HEK293T (cell line): Measurements from ENCODE around the gene TTC28.

ENCODE experiments used
- CTCF ChIA-PET: fragments of 350-600 bp; formaldehyde crosslinking; extraction: SDS; loops from one replicate; lab custom pipeline; 2021; ENCODE audit warnings: antibody characterized with exemption, inconsistent platforms; lab: Yijun Ruan, JAX
- POLR2A ChIA-PET: fragments of 350-600 bp; formaldehyde crosslinking; extraction: SDS; loops from one replicate; lab custom pipeline; 2020; ENCODE audit warnings: antibody characterized with exemption, inconsistent platforms; lab: Yijun Ruan, JAX
- DNase-seq: peaks from one replicate; pipeline ENCODE4 v3.0.0; 2012; ENCODE audit warnings: mixed read lengths; ENCODE audit errors: extremely low spot score
- ARNT ChIP-seq: fragments of 450-650 bp; IDR thresholded peaks from 2 replicates; pipeline ENCODE4 v1.6.1; 2017; ENCODE audit warnings: mild to moderate bottlenecking
- BHLHE40 ChIP-seq: fragments of 450-650 bp; IDR thresholded peaks from 2 replicates; pipeline ENCODE4 v1.6.1; 2016; ENCODE audit warnings: mild to moderate bottlenecking, moderate library complexity, borderline replicate concordance
- CTBP1 ChIP-seq: fragments of 450-650 bp; IDR thresholded peaks from 2 replicates; pipeline ENCODE4 v1.6.1; 2016; ENCODE audit warnings: borderline replicate concordance
- ELF4 ChIP-seq: fragments of 450-650 bp; IDR thresholded peaks from 2 replicates; pipeline ENCODE4 v1.6.1; 2017; ENCODE audit warnings: antibody characterized with exemption
- FOXA1 ChIP-seq: fragments of 450-650 bp; IDR thresholded peaks from 2 replicates; pipeline ENCODE4 v1.6.1; 2016; ENCODE audit warnings: mild to moderate bottlenecking
- FOXK2 ChIP-seq: fragments of 450-650 bp; IDR thresholded peaks from 2 replicates; pipeline ENCODE4 v1.6.1; 2016; ENCODE audit warnings: mild to moderate bottlenecking
- FOXM1 ChIP-seq: fragments of 450-650 bp; IDR thresholded peaks from 2 replicates; pipeline ENCODE4 v1.6.1; 2017; ENCODE audit warnings: mild to moderate bottlenecking, borderline replicate concordance
- HDGF ChIP-seq: fragments of 450-650 bp; IDR thresholded peaks from 2 replicates; pipeline ENCODE4 v1.6.1; 2017; ENCODE audit warnings: antibody characterized with exemption, borderline replicate concordance
- L3MBTL2 ChIP-seq: fragments of 450-650 bp; conservative IDR thresholded peaks from 2 replicates; pipeline ENCODE4 v1.6.1; 2016; ENCODE audit warnings: mild to moderate bottlenecking
- LEF1 ChIP-seq: fragments of 450-650 bp; IDR thresholded peaks from 2 replicates; pipeline ENCODE4 v1.6.1; 2017; ENCODE audit warnings: mild to moderate bottlenecking, borderline replicate concordance
- NFRKB ChIP-seq: fragments of 450-650 bp; IDR thresholded peaks from 2 replicates; pipeline ENCODE4 v1.6.1; 2016; ENCODE audit warnings: mild to moderate bottlenecking, moderate library complexity
- SP1 ChIP-seq: fragments of 450-650 bp; IDR thresholded peaks from 2 replicates; pipeline ENCODE4 v1.6.1; 2017
- SUZ12 ChIP-seq: fragments of 450-650 bp; IDR thresholded peaks from 2 replicates; pipeline ENCODE4 v1.6.1; 2016; ENCODE audit warnings: mild to moderate bottlenecking
- TARDBP ChIP-seq: fragments of 450-650 bp; IDR thresholded peaks from 2 replicates; pipeline ENCODE4 v1.6.1; 2016
- ZNF384 ChIP-seq: fragments of 450-650 bp; IDR thresholded peaks from 2 replicates; pipeline ENCODE4 v1.6.1; 2016
- TF ChIP-seq, protein P1 (sequence below): fragments of 450-650 bp; IDR thresholded peaks from 2 replicates; pipeline ENCODE4 v1.6.1; 2016

TTC28 gene

DNA sequence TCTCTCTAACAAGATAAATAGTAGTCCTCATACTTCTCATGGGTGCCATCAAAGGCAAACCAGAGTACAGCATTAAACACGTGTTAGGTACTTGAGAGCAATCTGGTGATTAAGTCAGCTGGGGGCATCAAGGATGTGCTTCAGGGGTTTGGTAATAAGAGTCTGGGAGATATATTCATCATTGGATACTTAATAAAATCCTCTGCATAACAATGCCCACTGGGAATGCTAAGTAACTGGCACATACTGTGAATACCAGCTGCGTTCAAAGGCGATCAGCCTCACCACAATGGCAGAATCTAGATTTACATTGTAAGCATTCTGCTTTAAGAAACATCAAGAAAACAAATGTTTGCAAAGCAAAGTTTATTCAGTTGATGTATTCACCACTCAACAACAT is 492.0 kb downstream of the TTC28 start:
- TF ChIP-seq SP1 = no peak
- no peak for TF ChIP-seq FOXA1
- TF ChIP-seq FOXM1 = no peak
- TF ChIP-seq ELF4 = no peak
- TF ChIP-seq, protein P1, sequence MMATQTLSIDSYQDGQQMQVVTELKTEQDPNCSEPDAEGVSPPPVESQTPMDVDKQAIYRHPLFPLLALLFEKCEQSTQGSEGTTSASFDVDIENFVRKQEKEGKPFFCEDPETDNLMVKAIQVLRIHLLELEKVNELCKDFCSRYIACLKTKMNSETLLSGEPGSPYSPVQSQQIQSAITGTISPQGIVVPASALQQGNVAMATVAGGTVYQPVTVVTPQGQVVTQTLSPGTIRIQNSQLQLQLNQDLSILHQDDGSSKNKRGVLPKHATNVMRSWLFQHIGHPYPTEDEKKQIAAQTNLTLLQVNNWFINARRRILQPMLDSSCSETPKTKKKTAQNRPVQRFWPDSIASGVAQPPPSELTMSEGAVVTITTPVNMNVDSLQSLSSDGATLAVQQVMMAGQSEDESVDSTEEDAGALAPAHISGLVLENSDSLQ = no peak
- TF ChIP-seq FOXK2 = no peak
- no peak for TF ChIP-seq NFRKB
- no peak for TF ChIP-seq ZNF384
- no peak for TF ChIP-seq CTBP1
- TF ChIP-seq ARNT = no peak
- POLR2A ChIA-PET = no interaction called here
- CTCF ChIA-PET = no interaction called here
- no peak for DNase-seq

DNA sequence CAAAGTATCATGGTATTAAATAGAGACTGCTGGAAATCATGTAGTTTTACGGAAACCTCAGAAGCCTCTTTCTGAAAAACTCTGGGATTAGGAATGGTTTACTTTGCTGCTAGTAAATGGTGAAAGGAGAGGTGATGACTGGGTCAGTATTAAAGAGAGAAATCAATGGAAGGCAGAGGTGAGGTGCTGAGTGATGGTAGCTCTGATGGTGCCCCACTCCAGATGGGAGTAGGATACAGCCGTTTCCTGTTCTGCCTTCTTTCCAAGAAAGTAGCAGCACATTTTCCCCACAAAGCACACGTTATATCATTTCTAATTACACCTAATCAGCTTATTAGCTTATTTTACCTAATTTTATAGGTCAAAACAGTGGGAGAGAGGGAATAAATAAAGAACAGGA is 493.0 kb downstream of the TTC28 start:
- TF ChIP-seq ELF4 = no peak
- TF ChIP-seq ZNF384 = no peak
- no peak for TF ChIP-seq LEF1
- TF ChIP-seq HDGF = no peak
- TF ChIP-seq, protein P1 = no peak
- no peak for TF ChIP-seq CTBP1
- TF ChIP-seq SUZ12 = no peak
- no peak for TF ChIP-seq TARDBP
- TF ChIP-seq NFRKB = no peak
- no peak for TF ChIP-seq ARNT
- TF ChIP-seq FOXM1 = no peak
- no peak for TF ChIP-seq FOXA1
- TF ChIP-seq SP1 = no peak
- ChIA-PET CTCF (no interaction called here), POLR2A (no interaction called here)
- no peak for DNase-seq

DNA sequence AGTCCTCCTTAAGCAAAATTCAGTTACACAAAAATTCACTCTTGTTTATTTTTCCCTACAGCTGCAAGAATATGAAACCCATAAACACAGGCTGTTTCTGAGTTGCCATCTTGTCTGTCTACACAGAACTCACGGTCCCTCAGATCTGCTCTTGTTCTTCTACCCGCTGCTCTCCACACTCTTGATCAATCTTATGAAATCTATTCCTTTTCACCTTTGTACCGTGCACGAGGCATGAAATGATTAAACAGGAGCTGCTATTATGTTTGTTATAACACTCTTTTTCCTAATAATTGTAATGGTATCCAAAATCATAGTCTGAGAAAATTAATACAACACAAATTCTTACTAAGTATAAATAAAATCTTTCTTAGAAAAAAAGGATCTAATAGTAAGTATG is 494.5 kb downstream of the TTC28 start:
- ChIA-PET POLR2A (no interaction called here), CTCF (no interaction called here)
- no peak for DNase-seq
- TF ChIP-seq CTBP1 (no peak), FOXA1 (no peak)
- TF ChIP-seq, protein P1 = no peak

DNA sequence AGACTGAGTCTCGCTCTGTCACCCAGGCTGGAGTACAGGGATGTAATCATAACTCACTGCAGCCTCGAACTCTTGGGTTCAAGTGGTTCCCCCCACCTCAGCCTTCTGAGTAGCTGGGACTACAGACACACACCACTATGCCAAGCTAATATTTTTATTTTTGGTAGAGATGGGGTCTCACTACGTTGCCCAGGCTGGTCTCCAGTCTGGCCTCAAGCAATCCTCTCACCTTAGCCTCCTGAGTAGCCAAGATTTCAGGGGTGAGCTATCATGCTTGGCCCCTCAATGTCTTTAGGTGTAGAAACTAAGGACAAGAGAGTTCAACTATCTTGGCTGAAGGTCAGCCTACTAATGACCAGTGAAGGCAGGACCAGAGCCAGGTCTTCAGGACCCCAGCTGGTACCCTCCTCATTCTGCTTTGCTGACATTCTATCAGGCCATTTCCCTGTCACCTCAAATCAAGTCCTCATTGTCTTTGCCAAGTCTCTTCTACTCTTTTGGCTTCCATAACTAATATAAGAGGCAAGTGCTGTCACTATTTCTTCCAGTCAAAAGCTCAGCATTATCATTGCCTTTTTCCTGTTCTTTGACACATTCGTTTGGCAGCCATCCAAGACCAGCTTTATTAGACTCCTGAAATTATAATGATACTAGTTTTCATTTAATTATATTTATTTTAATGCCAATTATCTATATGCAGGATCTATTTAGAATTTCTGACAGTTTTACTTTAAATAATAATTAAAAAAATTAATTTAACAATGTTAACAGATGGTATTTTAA is 496.4 kb downstream of the TTC28 start:
- CTCF ChIA-PET = interaction anchor here (0.6 kb wide), 1 partner anchor 69 kb away, joined by 3 read pairs; no protein-coding TSS in a partner anchor
- TF ChIP-seq ELF4 (no peak), TARDBP (no peak), SP1 (no peak), L3MBTL2 (no peak), FOXK2 (no peak), NFRKB (no peak)
- TF ChIP-seq, protein P1 = no peak
- DNase-seq = no peak

DNA sequence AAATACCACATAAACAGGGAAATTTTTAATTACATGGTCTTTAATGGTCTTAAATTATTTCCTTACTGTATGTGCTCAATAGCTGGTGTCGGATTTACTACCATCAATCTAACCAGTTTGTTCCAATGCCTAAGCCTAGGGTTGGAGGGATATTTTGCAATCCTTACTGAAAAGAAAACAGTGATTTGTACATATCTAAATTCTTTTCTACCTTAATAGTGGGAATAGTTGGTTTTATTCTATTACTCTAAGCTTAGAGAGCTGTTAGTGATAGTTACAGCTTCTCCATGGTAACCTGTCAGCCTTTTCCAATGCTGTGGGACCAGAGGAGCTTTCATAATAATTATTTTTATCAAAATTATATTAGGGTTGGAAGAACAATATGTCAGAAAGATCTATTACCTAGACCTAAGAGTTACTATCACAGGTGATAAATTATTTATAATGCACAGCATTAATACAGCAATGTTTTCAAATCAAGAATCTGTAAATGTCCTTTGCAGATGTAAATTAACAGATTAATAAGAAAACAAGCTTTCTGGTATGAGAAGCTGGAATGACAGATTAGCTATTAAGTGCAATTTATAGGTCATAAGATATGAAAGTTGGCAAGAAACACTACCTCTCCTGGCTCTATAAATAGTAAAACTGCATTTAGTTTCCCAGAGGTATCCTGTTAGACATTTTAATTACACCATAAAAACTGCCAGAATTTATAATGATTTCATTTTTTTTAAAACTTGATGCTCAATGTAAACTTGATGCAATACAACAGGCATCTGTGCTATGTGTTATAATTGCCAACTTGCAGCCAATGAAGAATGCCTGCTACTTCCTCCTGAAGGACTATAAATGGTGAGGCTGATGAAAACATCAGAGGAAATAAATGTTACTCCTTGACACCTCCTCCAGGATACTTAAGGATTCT is 498.6 kb downstream of the TTC28 start:
- DNase-seq = no peak
- CTCF ChIA-PET = no interaction called here
- POLR2A ChIA-PET = no interaction called here
- TF ChIP-seq NFRKB (no peak), CTBP1 (peak; percentile 17; the same call in 1 of the 2 replicates), HDGF (no peak), SUZ12 (no peak), BHLHE40 (no peak), TARDBP (no peak), ZNF384 (peak; percentile 56), FOXK2 (no peak), FOXA1 (no peak), LEF1 (no peak), ELF4 (no peak)
- TF ChIP-seq, protein P1 = peak; percentile 67

More for the DNA sequence above, 496.4 kb downstream of the TTC28 start:
- POLR2A ChIA-PET = no interaction called here
